Prostate gland (tissue), 2 donors: ENCODE results near the gene TBC1D32. TPM values are rescaled to one million over a fixed set of nuclear protein-coding genes. Genes with fewer than 3 reads are reported as not detected.

Experiments used
- DNase-seq: peaks from one replicate; pipeline ENCODE4 v3.0.0-alpha.2; 2019; ENCODE audit warnings: low spot score
- H3K27ac ChIP-seq, 2 donors: fragments of 200-600 bp; sonication (generic); 2 replicates each; pipeline ENCODE4 v1.5.1; 2017 to 2019
- H3K27me3 ChIP-seq: fragments of 200-600 bp; sonication (generic); replicated peaks from 2 replicates; pipeline ENCODE4 v1.5.1; 2019; ENCODE audit not compliant: insufficient read depth
- H3K36me3 ChIP-seq, 2 donors: fragments of 200-600 bp; sonication (generic); 1 replicate in 1 of 2; 2 replicates in 1 of 2; pipeline versions ENCODE4 v1.5.1 to v1.8.1; 2017 to 2019
- H3K4me1 ChIP-seq: fragments of 200-600 bp; sonication (generic); replicated peaks from 2 replicates; pipeline ENCODE4 v1.5.1; 2019
- H3K4me3 ChIP-seq, 2 donors: fragments of 200-600 bp; sonication (generic); 2 replicates each; pipeline ENCODE4 v1.5.1; 2017 to 2019
- H3K9me3 ChIP-seq: fragments of 200-600 bp; sonication (generic); 2 replicates; pipeline ENCODE4 v1.5.1; 2017
- CTCF ChIP-seq, 4 experiments: fragments of 200-600 bp in 2 of 4; fragments of 450-650 bp in 2 of 4; sonication (generic) in 2 of 4; IDR thresholded peaks; 1 replicate in 3 of 4; 2 replicates in 1 of 4; pipeline ENCODE4 v1.5.1; 2016 to 2019; ENCODE audit warnings: antibody characterized with exemption in 4 of 4, mild to moderate bottlenecking in 2 of 4, moderate library complexity in 2 of 4
- POLR2A ChIP-seq: fragments of 450-650 bp; IDR thresholded peaks from one replicate; pipeline ENCODE4 v1.6.1; 2016; ENCODE audit warnings: antibody characterized with exemption, mild to moderate bottlenecking
- POLR2AphosphoS5 ChIP-seq: sonication (generic); formaldehyde crosslinking; IDR thresholded peaks from one replicate; pipeline ENCODE4 v1.6.1; 2017; ENCODE audit warnings: antibody characterized with exemption
- WGBS: methylation state at CpG from one replicate; pipeline ENCODE4 v1.1.5; 2018; 5-methylcytosine and 5-hydroxymethylcytosine counted together
- intact Hi-C: fragments of 100-400 bp; cut with DNase I; formaldehyde crosslinking; loops from one replicate; pipeline ENCODE4 v1.14.2; 2022
- total RNA-seq, 2 donors: library from RNA; depleted of rRNA; stranded (reverse); fragments of >200 nt; gene quantifications; one replicate each; pipeline ENCODE4 v1.1.0, GENCODE V29; 2016

Gene TBC1D32
- total RNA-seq, 2 donors from 2014 or later, result 10.7 to 11.1 TPM

- no peak overlapping the region for H3K27ac ChIP-seq
- no peaks in the 10 kb centered on the region for H3K27me3 ChIP-seq
- TF ChIP-seq POLR2AphosphoS5, result no peak
- TF ChIP-seq CTCF (IDR thresholded peaks at IDR 0.05), result no peak
- TF ChIP-seq POLR2A, result no peak
- H3K36me3 ChIP-seq, result no peaks in the 10 kb centered on the region
- WGBS, result 98% methylated on average over 1 of the region's 1 CpG
- no peak overlapping the region for H3K4me3 ChIP-seq
- no peaks in the 10 kb centered on the region for H3K4me1 ChIP-seq
- intact Hi-C loops, result no loop called here
- no peaks in the 10 kb centered on the region for H3K9me3 ChIP-seq
- no peak for DNase-seq
Measured at GRCh38 chr6:121157906-121158305, 176.4 kb downstream of the TBC1D32 start.

- WGBS, result 93% methylated on average over 2 of the region's 2 CpGs
- Histone ChIP-seq H3K27me3 (no peaks in the 10 kb centered on the region), H3K27ac (no peak overlapping the region), H3K4me3 (no peak overlapping the region), H3K9me3 (no peaks in the 10 kb centered on the region), H3K4me1 (no peaks in the 10 kb centered on the region), H3K36me3 (no peaks in the 10 kb centered on the region)
- TF ChIP-seq CTCF (IDR thresholded peaks at IDR 0.05) (no peak), POLR2AphosphoS5 (no peak), POLR2A (no peak)
- no peak for DNase-seq
- intact Hi-C loops, result no loop called here
Measured at GRCh38 chr6:121143476-121143875, 190.8 kb downstream of the TBC1D32 start.

- 92% methylated on average over 6 of the region's 6 CpGs for WGBS
- no peak for DNase-seq
- no peak overlapping the region for H3K27ac ChIP-seq
- H3K4me1 ChIP-seq, result no peaks in the 10 kb centered on the region
- H3K27me3 ChIP-seq, result no peaks in the 10 kb centered on the region
- H3K9me3 ChIP-seq, result no peaks in the 10 kb centered on the region
- no peak overlapping the region for H3K4me3 ChIP-seq
- no peaks in the 10 kb centered on the region for H3K36me3 ChIP-seq
- intact Hi-C loops, result no loop called here
- TF ChIP-seq POLR2AphosphoS5 (no peak), CTCF (IDR thresholded peaks at IDR 0.05) (no peak), POLR2A (no peak)
Measured at GRCh38 chr6:121142093-121142492, 192.2 kb downstream of the TBC1D32 start.

GRCh38 chr6:121135425-121135824 is 198.9 kb downstream of the TBC1D32 start:
- H3K4me1 ChIP-seq, result no peaks in the 10 kb centered on the region
- DNase-seq, result no peak
- intact Hi-C loops, result no loop called here
- no peak overlapping the region for H3K27ac ChIP-seq
- no peaks in the 10 kb centered on the region for H3K9me3 ChIP-seq
- no peak overlapping the region for H3K4me3 ChIP-seq
- no peaks in the 10 kb centered on the region for H3K36me3 ChIP-seq
- no peaks in the 10 kb centered on the region for H3K27me3 ChIP-seq
- TF ChIP-seq POLR2AphosphoS5 (no peak), CTCF (IDR thresholded peaks at IDR 0.05) (no peak), POLR2A (no peak)

GRCh38 chr6:121134922-121135321 is 199.4 kb downstream of the TBC1D32 start:
- no peaks in the 10 kb centered on the region for H3K9me3 ChIP-seq
- H3K4me3 ChIP-seq, result no peak overlapping the region
- DNase-seq, result no peak
- no peaks in the 10 kb centered on the region for H3K4me1 ChIP-seq
- H3K27ac ChIP-seq, result no peak overlapping the region
- no peak for TF ChIP-seq POLR2A
- no peak for TF ChIP-seq POLR2AphosphoS5
- no peak for TF ChIP-seq CTCF (IDR thresholded peaks at IDR 0.05)
- no peaks in the 10 kb centered on the region for H3K27me3 ChIP-seq
- intact Hi-C loops, result no loop called here
- H3K36me3 ChIP-seq, result no peaks in the 10 kb centered on the region
